Astrocyte of the spinal cord (primary cell): ENCODE results near the gene E2F6.

Experiments
- DNase-seq: peaks from one replicate; pipeline ENCODE4 v3.0.0; 2011; ENCODE audit warnings: low read depth, low spot score
- H3K4me3 ChIP-seq: 2 replicates; pipeline ENCODE4 v1.5.1; 2011; ENCODE audit warnings: low read depth, mild to moderate bottlenecking, low read length, moderate library complexity
- in situ Hi-C: cut with HindIII; loops from 2 replicates; pipeline ENCODE4 v1.10.0; 2017; ENCODE audit warnings: low sequenced_read_pairs
- TF ChIP-seq, protein P1 (sequence below): IDR thresholded peaks from 2 replicates; pipeline ENCODE4 v1.5.1; 2012; ENCODE audit warnings: low read depth, mild to moderate bottlenecking, low read length, inconsistent platforms

The E2F6 gene, protein sequence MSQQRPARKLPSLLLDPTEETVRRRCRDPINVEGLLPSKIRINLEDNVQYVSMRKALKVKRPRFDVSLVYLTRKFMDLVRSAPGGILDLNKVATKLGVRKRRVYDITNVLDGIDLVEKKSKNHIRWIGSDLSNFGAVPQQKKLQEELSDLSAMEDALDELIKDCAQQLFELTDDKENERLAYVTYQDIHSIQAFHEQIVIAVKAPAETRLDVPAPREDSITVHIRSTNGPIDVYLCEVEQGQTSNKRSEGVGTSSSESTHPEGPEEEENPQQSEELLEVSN

GRCh38 chr2:11465485-11466306 lies at the start of gene E2F6:
TSS of gene E2F6 (minus strand) at chr2:11466161. CDS start at chr2:11465879, 282 bp downstream.
- in situ Hi-C loops, result no loop called here
- peak within 1 kb of the TSS; percentile 67 for H3K4me3 ChIP-seq
- TF ChIP-seq, protein P1, sequence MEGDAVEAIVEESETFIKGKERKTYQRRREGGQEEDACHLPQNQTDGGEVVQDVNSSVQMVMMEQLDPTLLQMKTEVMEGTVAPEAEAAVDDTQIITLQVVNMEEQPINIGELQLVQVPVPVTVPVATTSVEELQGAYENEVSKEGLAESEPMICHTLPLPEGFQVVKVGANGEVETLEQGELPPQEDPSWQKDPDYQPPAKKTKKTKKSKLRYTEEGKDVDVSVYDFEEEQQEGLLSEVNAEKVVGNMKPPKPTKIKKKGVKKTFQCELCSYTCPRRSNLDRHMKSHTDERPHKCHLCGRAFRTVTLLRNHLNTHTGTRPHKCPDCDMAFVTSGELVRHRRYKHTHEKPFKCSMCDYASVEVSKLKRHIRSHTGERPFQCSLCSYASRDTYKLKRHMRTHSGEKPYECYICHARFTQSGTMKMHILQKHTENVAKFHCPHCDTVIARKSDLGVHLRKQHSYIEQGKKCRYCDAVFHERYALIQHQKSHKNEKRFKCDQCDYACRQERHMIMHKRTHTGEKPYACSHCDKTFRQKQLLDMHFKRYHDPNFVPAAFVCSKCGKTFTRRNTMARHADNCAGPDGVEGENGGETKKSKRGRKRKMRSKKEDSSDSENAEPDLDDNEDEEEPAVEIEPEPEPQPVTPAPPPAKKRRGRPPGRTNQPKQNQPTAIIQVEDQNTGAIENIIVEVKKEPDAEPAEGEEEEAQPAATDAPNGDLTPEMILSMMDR, result no peak
- DNase-seq, result peak; percentile 96

DNA sequence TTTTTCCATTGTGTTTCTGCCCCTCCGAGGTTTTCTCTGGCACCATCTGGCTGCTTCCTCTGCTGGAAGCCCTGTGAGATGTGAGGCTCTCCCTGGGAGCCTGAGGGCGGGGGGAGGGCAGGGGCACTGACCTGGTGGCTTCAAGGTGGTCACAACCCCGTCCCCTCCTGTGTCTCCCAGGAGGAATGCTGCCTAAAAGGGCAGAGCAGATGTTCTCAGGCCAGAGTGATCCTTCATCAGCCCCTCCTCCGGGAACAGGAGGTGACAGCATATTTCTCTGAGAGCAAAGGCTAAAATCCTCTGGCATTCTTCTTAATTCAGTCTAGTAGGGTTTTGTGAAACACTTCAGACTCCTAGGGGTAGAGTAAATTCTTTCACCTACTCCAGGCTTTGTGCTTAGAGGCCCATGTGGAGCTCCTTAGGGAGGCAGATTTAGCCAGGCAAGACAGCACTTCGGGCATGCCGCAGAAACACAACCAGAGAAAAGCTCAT lies 49.6 kb upstream of the E2F6 start:
- in situ Hi-C loops, result no loop called here
- no peak overlapping the region for H3K4me3 ChIP-seq
- no peak for DNase-seq
- TF ChIP-seq, protein P1, result no peak

GRCh38 chr2:11514904-11515303 lies 48.9 kb upstream of the E2F6 start:
- TF ChIP-seq, protein P1, result no peak
- no peak overlapping the region for H3K4me3 ChIP-seq
- in situ Hi-C loops, result no loop called here
- no peak for DNase-seq

GRCh38 chr2:11514081-11514730 lies 48.2 kb upstream of the E2F6 start:
- TF ChIP-seq, protein P1, result no peak
- in situ Hi-C loops, result no loop called here
- DNase-seq, result no peak
- no peak overlapping the region for H3K4me3 ChIP-seq

DNA sequence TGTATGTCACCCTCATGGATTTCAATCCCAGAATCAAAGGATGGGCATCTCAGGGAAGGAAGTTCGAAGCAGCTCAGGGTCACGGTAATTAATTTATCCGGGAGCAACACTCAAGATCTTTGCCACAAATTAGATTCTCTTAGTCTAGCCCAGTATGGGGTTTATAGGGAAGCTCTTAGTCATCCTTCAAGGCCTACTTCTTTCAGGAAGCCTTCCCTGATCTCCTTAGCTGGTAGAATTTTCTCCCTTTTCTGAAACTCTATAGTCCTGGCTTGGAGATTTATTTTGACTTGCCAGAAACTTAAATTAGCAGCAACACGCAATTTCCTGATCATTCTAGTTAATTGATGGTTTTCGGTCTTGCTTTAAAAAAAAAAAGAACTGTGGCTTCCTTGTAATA lies 47.4 kb upstream of the E2F6 start:
- TF ChIP-seq, protein P1, result no peak
- no peak overlapping the region for H3K4me3 ChIP-seq
- no peak for DNase-seq
- in situ Hi-C loops, result no loop called here

DNA sequence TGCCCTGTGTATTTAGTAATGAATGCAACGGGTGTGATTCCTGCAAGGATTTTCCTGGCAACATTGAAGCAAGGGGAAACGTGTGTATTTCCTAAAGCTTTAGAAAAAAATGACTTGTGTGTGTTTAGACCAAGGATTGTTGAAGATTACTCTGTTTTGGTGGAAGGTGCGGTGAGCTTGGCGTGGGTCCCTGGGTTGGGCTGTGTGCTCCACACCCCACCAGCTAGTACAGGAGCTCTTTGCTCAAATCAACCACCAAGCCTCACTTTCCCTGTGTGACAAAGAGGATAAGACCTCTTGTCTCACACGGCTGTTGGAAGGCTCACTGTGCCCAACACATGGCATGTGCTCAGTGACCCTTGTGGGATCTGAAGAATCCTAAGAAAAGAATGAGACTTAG lies 46.5 kb upstream of the E2F6 start:
- no peak for DNase-seq
- TF ChIP-seq, protein P1, result no peak
- no peak overlapping the region for H3K4me3 ChIP-seq
- in situ Hi-C loops, result no loop called here
